HCT116 (cell line): ENCODE results near the gene CAP2. TPM values are rescaled to one million over a fixed set of nuclear protein-coding genes. Genes with fewer than 3 reads are reported as not detected.
A peak's percentile ranks its signal among the peaks of the same experiment; 100 is the strongest.

Source experiments
- ATAC-seq: fragments of 200-7000 bp; cut with Tn5 transposase; 2 replicates; pipeline ENCODE4 v1.9.1; 2020; ENCODE audit warnings: mild to moderate bottlenecking, moderate library complexity
- BruUV-seq: library from RNA; stranded (reverse); fragments of 400-500 nt; replicated peaks from 2 replicates; lab custom pipeline; 2021; lab: Mats Ljungman, UMichigan
- CTCF ChIA-PET: fragments of 300-600 bp; sonication (Branson Sonifier 250); formaldehyde crosslinking; loops from one replicate; lab custom pipeline; 2021; ENCODE audit warnings: antibody characterized with exemption; lab: Charles Lee
- POLR2A ChIA-PET: fragments of 300-600, 350-600 bp; sonication (Branson Sonifier 250); formaldehyde crosslinking; loops from one replicate; lab custom pipeline; 2021; ENCODE audit warnings: antibody characterized with exemption; lab: Charles Lee
- RAD21 ChIA-PET, 2 experiments: fragments of 300-600 bp; sonication (Branson Sonifier 250); formaldehyde crosslinking; loops; one replicate each; lab custom pipeline; 2023; ENCODE audit warnings: low total read pairs in 2 of 2; ENCODE audit not compliant: uncharacterized antibody in 2 of 2, unreplicated experiment in 2 of 2, low non-redundant PET in 1 of 2; lab: Charles Lee
- DNase-seq: peaks from one replicate; pipeline ENCODE4 v3.0.0-alpha.2; 2010; ENCODE audit warnings: low read depth, low spot score
- H2AFZ ChIP-seq: fragments of 200-600 bp; shearing (Covaris generic), sonication (generic); 2 replicates; pipeline ENCODE4 v1.6.1; 2017; ENCODE audit warnings: low read depth, mixed run types, mixed read lengths, antibody characterized with exemption, low read length; ENCODE audit not compliant: poor library complexity, severe bottlenecking
- H3K27ac ChIP-seq: 2 replicates; pipeline ENCODE4 v1.5.1; 2012; ENCODE audit warnings: low read depth, low read length
- H3K27me3 ChIP-seq: fragments of 200-600 bp; sonication (generic); 2 replicates; pipeline ENCODE4 v1.6.1; 2016; ENCODE audit warnings: mixed run types, low read length, mixed read lengths; ENCODE audit not compliant: insufficient read depth
- H3K36me3 ChIP-seq, 2 experiments: fragments of 200-500 bp in 1 of 2; fragments of 200-600 bp in 1 of 2; sonication (Bioruptor generic) in 1 of 2; sonication (generic) in 1 of 2; 2 replicates each; pipeline versions ENCODE4 v1.5.1 to v1.6.1; 2014 to 2016; ENCODE audit warnings: low read length in 2 of 2, inconsistent platforms in 1 of 2, mixed read lengths in 1 of 2, mixed run types in 1 of 2; ENCODE audit not compliant: insufficient read depth in 2 of 2, control insufficient read depth in 1 of 2
- H3K4me1 ChIP-seq, 2 experiments: fragments of 200-600 bp in 1 of 2; sonication (generic) in 1 of 2; 2 replicates each; pipeline versions ENCODE4 v1.5.1 to v1.6.1; 2012 to 2017; ENCODE audit warnings: low read length in 2 of 2, inconsistent platforms in 1 of 2, mild to moderate bottlenecking in 1 of 2, mixed read lengths in 1 of 2, mixed run types in 1 of 2, moderate library complexity in 1 of 2; ENCODE audit not compliant: insufficient read depth in 2 of 2, control insufficient read depth in 1 of 2
- H3K4me2 ChIP-seq: fragments of 200-600 bp; sonication (generic); 2 replicates; pipeline ENCODE4 v1.6.1; 2017; ENCODE audit warnings: mixed run types, low read length, mixed read lengths
- H3K4me3 ChIP-seq, 2 experiments: fragments of 200-600 bp in 1 of 2; sonication (generic) in 1 of 2; replicated peaks in 1 of 2; 2 replicates each; pipeline ENCODE4 v1.5.1; 2011 to 2016; ENCODE audit warnings: low read length in 2 of 2, control low read depth in 1 of 2, low read depth in 1 of 2, mild to moderate bottlenecking in 1 of 2, mixed read lengths in 1 of 2, mixed run types in 1 of 2
- H3K79me2 ChIP-seq: fragments of 200-600 bp; sonication (generic); 2 replicates; pipeline ENCODE4 v1.6.1; 2017; ENCODE audit warnings: mild to moderate bottlenecking, mixed run types, low read length, moderate library complexity, mixed read lengths; ENCODE audit not compliant: insufficient read depth
- H3K9ac ChIP-seq: fragments of 200-600 bp; sonication (generic); 2 replicates; pipeline ENCODE4 v1.6.1; 2016; ENCODE audit warnings: low read length, mixed read lengths
- H3K9me2 ChIP-seq: fragments of 200-600 bp; sonication (generic), shearing (Covaris generic); 2 replicates; pipeline ENCODE4 v1.6.1; 2017; ENCODE audit warnings: mixed run types, mild to moderate bottlenecking, moderate library complexity; ENCODE audit not compliant: insufficient read depth
- H3K9me3 ChIP-seq, 2 experiments: fragments of 200-500 bp in 1 of 2; fragments of 200-600 bp in 1 of 2; sonication (Bioruptor generic) in 1 of 2; sonication (generic) in 1 of 2; 2 replicates each; pipeline ENCODE4 v1.6.1; 2014 to 2017; ENCODE audit warnings: low read length in 2 of 2, mixed read lengths in 2 of 2, inconsistent platforms in 1 of 2, low read depth in 1 of 2, mild to moderate bottlenecking in 1 of 2, mixed run types in 1 of 2, moderate library complexity in 1 of 2; ENCODE audit not compliant: control insufficient read depth in 1 of 2, insufficient read depth in 1 of 2
- H4K20me1 ChIP-seq: fragments of 200-600 bp; sonication (generic), shearing (Covaris generic); 2 replicates; pipeline ENCODE4 v1.6.1; 2017; ENCODE audit warnings: mixed run types, mild to moderate bottlenecking, moderate library complexity; ENCODE audit not compliant: insufficient read depth
- CEBPB ChIP-seq: IDR thresholded peaks from 2 replicates; pipeline ENCODE4 v1.6.1; 2012; ENCODE audit warnings: low read depth
- CTCF ChIP-seq, 3 experiments: fragments of 200-600 bp in 1 of 3; sonication (generic) in 1 of 3; IDR thresholded peaks in 2 of 3; conservative IDR thresholded peaks in 1 of 3; 2 replicates each; pipeline ENCODE4 v1.5.1; 2012 to 2017; ENCODE audit warnings: low read depth in 2 of 3, low read length in 2 of 3, antibody characterized with exemption in 1 of 3, borderline replicate concordance in 1 of 3, control low read depth in 1 of 3, mild to moderate bottlenecking in 1 of 3, mixed read lengths in 1 of 3, mixed run types in 1 of 3, moderate library complexity in 1 of 3; ENCODE audit not compliant: insufficient read depth in 1 of 3
- TCF7L2 ChIP-seq: IDR thresholded peaks from 2 replicates; pipeline ENCODE4 v1.7.0; 2011; ENCODE audit warnings: borderline replicate concordance, inconsistent platforms; ENCODE audit not compliant: insufficient read depth, insufficient read length; ENCODE audit errors: extremely low read depth
- intact Hi-C: fragments of 100-400 bp; cut with micrococcal nuclease; formaldehyde crosslinking; loops from 2 replicates; pipeline ENCODE4 v1.10.0; 2022
- total RNA-seq: library from RNA; stranded (reverse); gene quantifications from one replicate; pipeline ENCODE4 v1.2.1, GENCODE V29; 2021; ENCODE audit not compliant: unreplicated experiment

Gene CAP2
- total RNA-seq, 1 experiment from 2014 or later: 3.8 TPM

- no peak for DNase-seq
- Histone ChIP-seq H3K9ac (no peak overlapping the region), H3K4me1 (no peaks in the 10 kb centered on the region), H3K4me3 (no peak overlapping the region), H3K36me3 (no peaks in the 10 kb centered on the region; a peak in 1 of 4 replicates), H3K79me2 (no peaks in the 10 kb centered on the region), H3K27me3 (no peaks in the 10 kb centered on the region), H3K9me2 (no peaks in the 10 kb centered on the region), H3K27ac (no peak overlapping the region), H2AFZ (no peak overlapping the region), H3K4me2 (no peak overlapping the region), H3K9me3 (no peaks in the 10 kb centered on the region), H4K20me1 (no peaks in the 10 kb centered on the region)
- ChIA-PET POLR2A (no interaction called here), CTCF (no interaction called here), RAD21 (no interaction called here)
- BruUV-seq: no TSS peak
- intact Hi-C loops: no loop called here
- 0 out of 2 replicates have a peak, but pooled peaks have one; percentile 44 for ATAC-seq
- TF ChIP-seq CTCF (IDR thresholded peaks at IDR 0.05 in 2 of 3, conservative IDR thresholded peaks at IDR 0.05 in 1 of 3; ENCODE audit: borderline replicate concordance in 1 of 3, insufficient read depth in 1 of 3, low read depth in 2 of 3, low read length in 2 of 3) (peak; percentile 4 to 15 (median 8); a peak in 1 of 6 replicates), CEBPB (no peak)
Observed at GRCh38 chr6:17469006-17469832, 75.8 kb downstream of the CAP2 start.

- intact Hi-C loops: no loop called here
- no peak overlapping the region for H3K4me2 ChIP-seq
- TF ChIP-seq TCF7L2: no peak
- TF ChIP-seq, all 23 proteins: peak for 0
- Histone ChIP-seq H3K79me2 (no peaks in the 10 kb centered on the region), H3K36me3 (no peaks in the 10 kb centered on the region; a peak in 1 of 4 replicates), H3K27me3 (no peaks in the 10 kb centered on the region), H3K27ac (no peak overlapping the region), H2AFZ (no peak overlapping the region), H3K4me3 (no peak overlapping the region), H3K9me2 (no peaks in the 10 kb centered on the region), H3K4me1 (no peaks in the 10 kb centered on the region), H3K9me3 (no peaks in the 10 kb centered on the region), H4K20me1 (no peaks in the 10 kb centered on the region), H3K9ac (no peak overlapping the region)
- DNase-seq (no peak), ATAC-seq (no peak)
- CTCF ChIA-PET: no interaction called here
- POLR2A ChIA-PET: no interaction called here
- RAD21 ChIA-PET: no interaction called here
- BruUV-seq: no TSS peak
Observed at GRCh38 chr6:17470202-17470937, 77.0 kb downstream of the CAP2 start.
